HCT116 (cell line): ENCODE results near the gene MON2. TPM values are rescaled to one million over a fixed set of nuclear protein-coding genes. Genes with fewer than 3 reads are reported as not detected.

Source experiments
- ATAC-seq: fragments of 200-7000 bp; cut with Tn5 transposase; 2 replicates; pipeline ENCODE4 v1.9.1; 2020; ENCODE audit warnings: mild to moderate bottlenecking, moderate library complexity
- Bru-seq: library from RNA; stranded (reverse); fragments of 400-500 nt; gene quantifications from one replicate; lab custom pipeline; 2021; lab: Mats Ljungman, UMichigan
- BruChase-seq, 2 experiments: library from RNA; stranded (reverse); fragments of 400-500 nt; gene quantifications; one replicate each; lab custom pipeline; 2021; lab: Mats Ljungman, UMichigan
- BruUV-seq: library from RNA; stranded (reverse); fragments of 400-500 nt; replicated peaks from 2 replicates; lab custom pipeline; 2021; lab: Mats Ljungman, UMichigan
- CTCF ChIA-PET: fragments of 300-600 bp; sonication (Branson Sonifier 250); formaldehyde crosslinking; loops from one replicate; lab custom pipeline; 2021; ENCODE audit warnings: antibody characterized with exemption; lab: Charles Lee
- POLR2A ChIA-PET: fragments of 300-600, 350-600 bp; sonication (Branson Sonifier 250); formaldehyde crosslinking; loops from one replicate; lab custom pipeline; 2021; ENCODE audit warnings: antibody characterized with exemption; lab: Charles Lee
- RAD21 ChIA-PET, 2 experiments: fragments of 300-600 bp; sonication (Branson Sonifier 250); formaldehyde crosslinking; loops; one replicate each; lab custom pipeline; 2023; ENCODE audit warnings: low total read pairs in 2 of 2; ENCODE audit not compliant: uncharacterized antibody in 2 of 2, unreplicated experiment in 2 of 2, low non-redundant PET in 1 of 2; lab: Charles Lee
- DNase-seq: peaks from one replicate; pipeline ENCODE4 v3.0.0-alpha.2; 2010; ENCODE audit warnings: low read depth, low spot score
- H2AFZ ChIP-seq: fragments of 200-600 bp; shearing (Covaris generic), sonication (generic); 2 replicates; pipeline ENCODE4 v1.6.1; 2017; ENCODE audit warnings: low read depth, mixed run types, mixed read lengths, antibody characterized with exemption, low read length; ENCODE audit not compliant: poor library complexity, severe bottlenecking
- H3K27ac ChIP-seq: 2 replicates; pipeline ENCODE4 v1.5.1; 2012; ENCODE audit warnings: low read depth, low read length
- H3K27me3 ChIP-seq: fragments of 200-600 bp; sonication (generic); 2 replicates; pipeline ENCODE4 v1.6.1; 2016; ENCODE audit warnings: mixed run types, low read length, mixed read lengths; ENCODE audit not compliant: insufficient read depth
- H3K36me3 ChIP-seq, 2 experiments: fragments of 200-500 bp in 1 of 2; fragments of 200-600 bp in 1 of 2; sonication (Bioruptor generic) in 1 of 2; sonication (generic) in 1 of 2; 2 replicates each; pipeline versions ENCODE4 v1.5.1 to v1.6.1; 2014 to 2016; ENCODE audit warnings: low read length in 2 of 2, inconsistent platforms in 1 of 2, mixed read lengths in 1 of 2, mixed run types in 1 of 2; ENCODE audit not compliant: insufficient read depth in 2 of 2, control insufficient read depth in 1 of 2
- H3K4me1 ChIP-seq, 2 experiments: fragments of 200-600 bp in 1 of 2; sonication (generic) in 1 of 2; 2 replicates each; pipeline versions ENCODE4 v1.5.1 to v1.6.1; 2012 to 2017; ENCODE audit warnings: low read length in 2 of 2, inconsistent platforms in 1 of 2, mild to moderate bottlenecking in 1 of 2, mixed read lengths in 1 of 2, mixed run types in 1 of 2, moderate library complexity in 1 of 2; ENCODE audit not compliant: insufficient read depth in 2 of 2, control insufficient read depth in 1 of 2
- H3K4me2 ChIP-seq: fragments of 200-600 bp; sonication (generic); 2 replicates; pipeline ENCODE4 v1.6.1; 2017; ENCODE audit warnings: mixed run types, low read length, mixed read lengths
- H3K4me3 ChIP-seq, 2 experiments: fragments of 200-600 bp in 1 of 2; sonication (generic) in 1 of 2; replicated peaks in 1 of 2; 2 replicates each; pipeline ENCODE4 v1.5.1; 2011 to 2016; ENCODE audit warnings: low read length in 2 of 2, control low read depth in 1 of 2, low read depth in 1 of 2, mild to moderate bottlenecking in 1 of 2, mixed read lengths in 1 of 2, mixed run types in 1 of 2
- H3K79me2 ChIP-seq: fragments of 200-600 bp; sonication (generic); 2 replicates; pipeline ENCODE4 v1.6.1; 2017; ENCODE audit warnings: mild to moderate bottlenecking, mixed run types, low read length, moderate library complexity, mixed read lengths; ENCODE audit not compliant: insufficient read depth
- H3K9ac ChIP-seq: fragments of 200-600 bp; sonication (generic); 2 replicates; pipeline ENCODE4 v1.6.1; 2016; ENCODE audit warnings: low read length, mixed read lengths
- H3K9me2 ChIP-seq: fragments of 200-600 bp; sonication (generic), shearing (Covaris generic); 2 replicates; pipeline ENCODE4 v1.6.1; 2017; ENCODE audit warnings: mixed run types, mild to moderate bottlenecking, moderate library complexity; ENCODE audit not compliant: insufficient read depth
- H3K9me3 ChIP-seq, 2 experiments: fragments of 200-500 bp in 1 of 2; fragments of 200-600 bp in 1 of 2; sonication (Bioruptor generic) in 1 of 2; sonication (generic) in 1 of 2; 2 replicates each; pipeline ENCODE4 v1.6.1; 2014 to 2017; ENCODE audit warnings: low read length in 2 of 2, mixed read lengths in 2 of 2, inconsistent platforms in 1 of 2, low read depth in 1 of 2, mild to moderate bottlenecking in 1 of 2, mixed run types in 1 of 2, moderate library complexity in 1 of 2; ENCODE audit not compliant: control insufficient read depth in 1 of 2, insufficient read depth in 1 of 2
- H4K20me1 ChIP-seq: fragments of 200-600 bp; sonication (generic), shearing (Covaris generic); 2 replicates; pipeline ENCODE4 v1.6.1; 2017; ENCODE audit warnings: mixed run types, mild to moderate bottlenecking, moderate library complexity; ENCODE audit not compliant: insufficient read depth
- CBX3 ChIP-seq: IDR thresholded peaks from 2 replicates; pipeline ENCODE4 v1.6.1; 2012; ENCODE audit warnings: low read depth
- CEBPB ChIP-seq: IDR thresholded peaks from 2 replicates; pipeline ENCODE4 v1.6.1; 2012; ENCODE audit warnings: low read depth
- EGR1 ChIP-seq: IDR thresholded peaks from 2 replicates; pipeline ENCODE4 v1.6.1; 2012; ENCODE audit warnings: low read depth
- EZH2 ChIP-seq: fragments of 200-600 bp; sonication (generic); IDR thresholded peaks from 2 replicates; pipeline ENCODE4 v1.6.1; 2017; ENCODE audit warnings: antibody characterized with exemption, mixed run types
- EZH2phosphoT487 ChIP-seq: fragments of 200-600 bp; IDR thresholded peaks from 2 replicates; pipeline ENCODE4 v1.6.1; 2018; ENCODE audit warnings: antibody characterized with exemption, borderline replicate concordance
- FOSL1 ChIP-seq: IDR thresholded peaks from 2 replicates; pipeline ENCODE4 v1.6.1; 2012; ENCODE audit warnings: low read depth
- POLR2A ChIP-seq: IDR thresholded peaks from 2 replicates; pipeline ENCODE4 v1.7.0; 2011; ENCODE audit warnings: borderline replicate concordance; ENCODE audit not compliant: insufficient read depth, insufficient read length; ENCODE audit errors: extremely low read depth
- SIN3A ChIP-seq: IDR thresholded peaks from 2 replicates; pipeline ENCODE4 v1.6.1; 2012; ENCODE audit warnings: low read depth
- SP1 ChIP-seq: IDR thresholded peaks from 2 replicates; pipeline ENCODE4 v1.6.1; 2012; ENCODE audit warnings: low read depth
- SRF ChIP-seq: IDR thresholded peaks from 2 replicates; pipeline ENCODE4 v1.6.1; 2012; ENCODE audit warnings: low read depth
- TCF7L2 ChIP-seq: IDR thresholded peaks from 2 replicates; pipeline ENCODE4 v1.7.0; 2011; ENCODE audit warnings: borderline replicate concordance, inconsistent platforms; ENCODE audit not compliant: insufficient read depth, insufficient read length; ENCODE audit errors: extremely low read depth
- ZFX ChIP-seq: fragments of 450-650 bp; IDR thresholded peaks from 2 replicates; pipeline ENCODE4 v1.6.1; 2017
- ZNF274 ChIP-seq: fragments of 200-500 bp; sonication (Bioruptor generic); IDR thresholded peaks from 2 replicates; pipeline ENCODE4 v1.6.1; 2014; ENCODE audit warnings: mild to moderate bottlenecking, low read depth, low read length, inconsistent platforms
- intact Hi-C: fragments of 100-400 bp; cut with micrococcal nuclease; formaldehyde crosslinking; loops from 2 replicates; pipeline ENCODE4 v1.10.0; 2022
- long read RNA-seq: library from polyadenylated mRNA; unstranded; transcript quantifications from one replicate; pipeline ENCODE4 v2.0.0, GENCODE V29; 2021; ENCODE audit not compliant: unreplicated experiment
- polyA plus RNA-seq: library from polyadenylated mRNA; unstranded; fragments of >200 nt; gene quantifications from 2 replicates; pipeline ENCODE4 v1.2.1, GENCODE V29; 2012; ENCODE audit warnings: missing spikeins
- total RNA-seq: library from RNA; stranded (reverse); gene quantifications from one replicate; pipeline ENCODE4 v1.2.1, GENCODE V29; 2021; ENCODE audit not compliant: unreplicated experiment
- TF ChIP-seq, protein P1 (sequence below), 3 experiments: fragments of 200-600 bp in 1 of 3; sonication (generic) in 1 of 3; IDR thresholded peaks in 2 of 3; conservative IDR thresholded peaks in 1 of 3; 2 replicates each; pipeline ENCODE4 v1.5.1; 2012 to 2017; ENCODE audit warnings: low read depth in 2 of 3, low read length in 2 of 3, antibody characterized with exemption in 1 of 3, borderline replicate concordance in 1 of 3, control low read depth in 1 of 3, mild to moderate bottlenecking in 1 of 3, mixed read lengths in 1 of 3, mixed run types in 1 of 3, moderate library complexity in 1 of 3; ENCODE audit not compliant: insufficient read depth in 1 of 3
- TF ChIP-seq, protein P2 (sequence below): IDR thresholded peaks from 2 replicates; pipeline ENCODE4 v1.6.1; 2011; ENCODE audit warnings: mild to moderate bottlenecking, low read length, moderate library complexity; ENCODE audit not compliant: insufficient replicate concordance; ENCODE audit errors: extremely low read depth

Gene MON2, protein sequence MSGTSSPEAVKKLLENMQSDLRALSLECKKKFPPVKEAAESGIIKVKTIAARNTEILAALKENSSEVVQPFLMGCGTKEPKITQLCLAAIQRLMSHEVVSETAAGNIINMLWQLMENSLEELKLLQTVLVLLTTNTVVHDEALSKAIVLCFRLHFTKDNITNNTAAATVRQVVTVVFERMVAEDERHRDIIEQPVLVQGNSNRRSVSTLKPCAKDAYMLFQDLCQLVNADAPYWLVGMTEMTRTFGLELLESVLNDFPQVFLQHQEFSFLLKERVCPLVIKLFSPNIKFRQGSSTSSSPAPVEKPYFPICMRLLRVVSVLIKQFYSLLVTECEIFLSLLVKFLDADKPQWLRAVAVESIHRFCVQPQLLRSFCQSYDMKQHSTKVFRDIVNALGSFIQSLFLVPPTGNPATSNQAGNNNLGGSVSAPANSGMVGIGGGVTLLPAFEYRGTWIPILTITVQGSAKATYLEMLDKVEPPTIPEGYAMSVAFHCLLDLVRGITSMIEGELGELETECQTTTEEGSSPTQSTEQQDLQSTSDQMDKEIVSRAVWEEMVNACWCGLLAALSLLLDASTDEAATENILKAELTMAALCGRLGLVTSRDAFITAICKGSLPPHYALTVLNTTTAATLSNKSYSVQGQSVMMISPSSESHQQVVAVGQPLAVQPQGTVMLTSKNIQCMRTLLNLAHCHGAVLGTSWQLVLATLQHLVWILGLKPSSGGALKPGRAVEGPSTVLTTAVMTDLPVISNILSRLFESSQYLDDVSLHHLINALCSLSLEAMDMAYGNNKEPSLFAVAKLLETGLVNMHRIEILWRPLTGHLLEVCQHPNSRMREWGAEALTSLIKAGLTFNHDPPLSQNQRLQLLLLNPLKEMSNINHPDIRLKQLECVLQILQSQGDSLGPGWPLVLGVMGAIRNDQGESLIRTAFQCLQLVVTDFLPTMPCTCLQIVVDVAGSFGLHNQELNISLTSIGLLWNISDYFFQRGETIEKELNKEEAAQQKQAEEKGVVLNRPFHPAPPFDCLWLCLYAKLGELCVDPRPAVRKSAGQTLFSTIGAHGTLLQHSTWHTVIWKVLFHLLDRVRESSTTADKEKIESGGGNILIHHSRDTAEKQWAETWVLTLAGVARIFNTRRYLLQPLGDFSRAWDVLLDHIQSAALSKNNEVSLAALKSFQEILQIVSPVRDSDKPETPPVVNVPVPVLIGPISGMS (N-terminal part only)
- total RNA-seq, result 30.7 TPM
- 7.1 and 7.6 TPM in 2 replicates for polyA plus RNA-seq
- percentile 84 among the genes with signal in this experiment for Bru-seq, nascent RNA
- BruChase-seq, experiment 1, labeled RNA remaining after a 6-hour chase, result percentile 76 among the genes with signal in this experiment
- percentile 86 among the genes with signal in this experiment for BruChase-seq, experiment 2, labeled RNA remaining after a 2-hour chase
- long read RNA-seq, full-length matches to known transcripts, result 4 of 26 reads
- long read RNA-seq, partial matches to known transcripts, result 10 of 26 reads
- long read RNA-seq, other reads (novel, unspliced or antisense), result 12 of 26 reads

DNA sequence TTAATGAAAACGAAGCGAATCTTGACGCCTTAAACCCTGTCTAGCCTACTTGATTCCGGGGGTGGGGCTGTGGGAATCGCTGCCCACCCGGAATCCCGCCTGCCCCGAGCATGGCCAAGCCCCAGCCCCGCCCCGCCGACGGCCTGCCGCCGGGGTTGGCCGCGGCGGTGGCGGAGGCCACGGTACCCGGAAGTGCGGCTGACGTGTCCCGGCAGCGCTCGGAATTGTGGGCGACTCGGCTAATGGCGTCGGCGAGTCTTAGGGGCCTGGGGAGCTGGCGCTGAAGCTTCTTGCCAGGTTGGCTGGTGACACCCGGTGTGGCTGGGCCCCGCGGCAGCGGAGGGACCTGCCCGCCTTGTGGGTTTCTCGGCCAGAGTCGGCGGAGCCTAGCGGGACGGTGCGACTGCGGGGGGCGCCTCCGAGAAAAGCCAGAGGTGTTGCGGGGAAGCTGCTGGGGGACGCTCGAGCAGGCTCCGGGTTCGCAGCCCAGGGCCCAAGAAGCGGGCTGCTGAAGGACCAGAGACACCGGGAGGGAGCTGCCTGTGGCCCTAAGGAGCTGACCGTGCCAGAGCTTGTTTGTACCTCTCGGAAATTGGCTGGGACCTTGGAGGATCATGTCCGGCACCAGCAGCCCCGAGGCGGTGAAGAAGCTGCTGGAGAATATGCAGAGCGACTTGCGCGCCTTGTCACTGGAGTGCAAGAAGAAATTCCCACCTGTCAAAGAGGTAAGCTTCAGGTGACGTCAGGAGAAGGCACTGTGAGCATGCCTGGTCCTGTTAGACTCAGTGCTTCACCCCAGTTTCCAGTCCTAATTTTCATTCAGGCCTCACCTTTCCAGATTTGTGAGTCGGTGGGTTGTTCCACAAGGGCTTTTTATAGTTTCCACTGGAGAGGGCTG, at the start of gene MON2:
MON2 (plus strand) TSS at position 233 of the 898 bp plus-strand sequence; CDS start at position 615, 382 bp downstream.
- Histone ChIP-seq H2AFZ (peak within 1 kb of the TSS; percentile 67), H3K4me1 (peaks cover 5 to 6% of the 10 kb centered on the region in 2 experiments; a peak in 3 of 4 replicates), H3K4me2 (peak within 1 kb of the TSS; percentile 76), H3K79me2 (peaks cover 55% of the 10 kb centered on the region), H3K36me3 (no peaks in the 10 kb centered on the region), H3K27me3 (no peaks in the 10 kb centered on the region), H3K9me2 (no peaks in the 10 kb centered on the region), H4K20me1 (no peaks in the 10 kb centered on the region), H3K27ac (peak within 1 kb of the TSS; percentile 57), H3K4me3 (peak within 1 kb of the TSS; percentile 68 to 89), H3K9ac (peak within 1 kb of the TSS; percentile 88), H3K9me3 (no peaks in the 10 kb centered on the region; a peak in 1 of 4 replicates)
- intact Hi-C loops, result no loop called here
- DNase-seq, result peak; percentile 49
- RAD21 ChIA-PET, result no interaction called here
- POLR2A ChIA-PET, result no interaction called here
- CTCF ChIA-PET, result interaction anchor here (1.0 to 1.8 kb wide), 2 partner anchors 115 to 329 kb away, joined by 3 to 4 read pairs; no protein-coding TSS in a partner anchor
- ATAC-seq, result peak; percentile 99
- BruUV-seq, result no TSS peak
- TF ChIP-seq CBX3, result no peak
- no peak for TF ChIP-seq ZNF274
- TF ChIP-seq SRF, result no peak
- no peak for TF ChIP-seq TCF7L2
- peak; percentile 75 for TF ChIP-seq POLR2A
- no peak for TF ChIP-seq EZH2phosphoT487
- peak; percentile 53 for TF ChIP-seq EGR1
- TF ChIP-seq SIN3A, result peak; percentile 71
- no peak for TF ChIP-seq CEBPB
- TF ChIP-seq SP1, result 0 out of 2 replicates have a peak, but pooled peaks have one; percentile 15
- TF ChIP-seq FOSL1, result 0 out of 2 replicates have a peak, but pooled peaks have one; percentile 10
- TF ChIP-seq, protein P1, sequence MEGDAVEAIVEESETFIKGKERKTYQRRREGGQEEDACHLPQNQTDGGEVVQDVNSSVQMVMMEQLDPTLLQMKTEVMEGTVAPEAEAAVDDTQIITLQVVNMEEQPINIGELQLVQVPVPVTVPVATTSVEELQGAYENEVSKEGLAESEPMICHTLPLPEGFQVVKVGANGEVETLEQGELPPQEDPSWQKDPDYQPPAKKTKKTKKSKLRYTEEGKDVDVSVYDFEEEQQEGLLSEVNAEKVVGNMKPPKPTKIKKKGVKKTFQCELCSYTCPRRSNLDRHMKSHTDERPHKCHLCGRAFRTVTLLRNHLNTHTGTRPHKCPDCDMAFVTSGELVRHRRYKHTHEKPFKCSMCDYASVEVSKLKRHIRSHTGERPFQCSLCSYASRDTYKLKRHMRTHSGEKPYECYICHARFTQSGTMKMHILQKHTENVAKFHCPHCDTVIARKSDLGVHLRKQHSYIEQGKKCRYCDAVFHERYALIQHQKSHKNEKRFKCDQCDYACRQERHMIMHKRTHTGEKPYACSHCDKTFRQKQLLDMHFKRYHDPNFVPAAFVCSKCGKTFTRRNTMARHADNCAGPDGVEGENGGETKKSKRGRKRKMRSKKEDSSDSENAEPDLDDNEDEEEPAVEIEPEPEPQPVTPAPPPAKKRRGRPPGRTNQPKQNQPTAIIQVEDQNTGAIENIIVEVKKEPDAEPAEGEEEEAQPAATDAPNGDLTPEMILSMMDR (IDR thresholded peaks at IDR 0.05 in 2 of 3, conservative IDR thresholded peaks at IDR 0.05 in 1 of 3; ENCODE audit: borderline replicate concordance in 1 of 3, insufficient read depth in 1 of 3, low read depth in 2 of 3, low read length in 2 of 3), result no peak
- TF ChIP-seq, protein P2, sequence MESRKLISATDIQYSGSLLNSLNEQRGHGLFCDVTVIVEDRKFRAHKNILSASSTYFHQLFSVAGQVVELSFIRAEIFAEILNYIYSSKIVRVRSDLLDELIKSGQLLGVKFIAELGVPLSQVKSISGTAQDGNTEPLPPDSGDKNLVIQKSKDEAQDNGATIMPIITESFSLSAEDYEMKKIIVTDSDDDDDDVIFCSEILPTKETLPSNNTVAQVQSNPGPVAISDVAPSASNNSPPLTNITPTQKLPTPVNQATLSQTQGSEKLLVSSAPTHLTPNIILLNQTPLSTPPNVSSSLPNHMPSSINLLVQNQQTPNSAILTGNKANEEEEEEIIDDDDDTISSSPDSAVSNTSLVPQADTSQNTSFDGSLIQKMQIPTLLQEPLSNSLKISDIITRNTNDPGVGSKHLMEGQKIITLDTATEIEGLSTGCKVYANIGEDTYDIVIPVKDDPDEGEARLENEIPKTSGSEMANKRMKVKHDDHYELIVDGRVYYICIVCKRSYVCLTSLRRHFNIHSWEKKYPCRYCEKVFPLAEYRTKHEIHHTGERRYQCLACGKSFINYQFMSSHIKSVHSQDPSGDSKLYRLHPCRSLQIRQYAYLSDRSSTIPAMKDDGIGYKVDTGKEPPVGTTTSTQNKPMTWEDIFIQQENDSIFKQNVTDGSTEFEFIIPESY, result no peak
- TF ChIP-seq ZFX, result peak; percentile 58; the same call in 1 of the 2 replicates
- TF ChIP-seq EZH2, result no peak
